ENCODE data around the gene MSL1.

MSL1 gene

DNA sequence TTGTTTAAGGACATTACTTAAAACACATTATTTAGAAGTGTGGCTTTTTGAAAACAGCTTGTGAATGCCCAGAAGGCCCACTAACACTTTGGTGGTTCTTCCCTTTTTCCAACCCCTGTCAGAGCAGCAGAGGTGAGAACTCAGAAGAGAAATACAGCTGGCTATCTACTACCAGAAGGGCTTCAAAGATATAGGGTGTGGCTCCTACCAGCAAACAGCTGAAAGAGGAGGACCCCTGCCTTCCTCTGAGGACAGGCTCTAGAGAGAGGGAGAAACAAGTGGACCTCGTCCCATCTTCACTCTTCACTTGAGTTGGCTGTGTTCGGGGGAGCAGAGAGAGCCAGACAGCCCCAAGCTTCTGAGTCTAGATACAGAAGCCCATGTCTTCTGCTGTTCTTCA, 48.6 kb downstream of the MSL1 start:
- TF ChIP-seq, protein P1, sequence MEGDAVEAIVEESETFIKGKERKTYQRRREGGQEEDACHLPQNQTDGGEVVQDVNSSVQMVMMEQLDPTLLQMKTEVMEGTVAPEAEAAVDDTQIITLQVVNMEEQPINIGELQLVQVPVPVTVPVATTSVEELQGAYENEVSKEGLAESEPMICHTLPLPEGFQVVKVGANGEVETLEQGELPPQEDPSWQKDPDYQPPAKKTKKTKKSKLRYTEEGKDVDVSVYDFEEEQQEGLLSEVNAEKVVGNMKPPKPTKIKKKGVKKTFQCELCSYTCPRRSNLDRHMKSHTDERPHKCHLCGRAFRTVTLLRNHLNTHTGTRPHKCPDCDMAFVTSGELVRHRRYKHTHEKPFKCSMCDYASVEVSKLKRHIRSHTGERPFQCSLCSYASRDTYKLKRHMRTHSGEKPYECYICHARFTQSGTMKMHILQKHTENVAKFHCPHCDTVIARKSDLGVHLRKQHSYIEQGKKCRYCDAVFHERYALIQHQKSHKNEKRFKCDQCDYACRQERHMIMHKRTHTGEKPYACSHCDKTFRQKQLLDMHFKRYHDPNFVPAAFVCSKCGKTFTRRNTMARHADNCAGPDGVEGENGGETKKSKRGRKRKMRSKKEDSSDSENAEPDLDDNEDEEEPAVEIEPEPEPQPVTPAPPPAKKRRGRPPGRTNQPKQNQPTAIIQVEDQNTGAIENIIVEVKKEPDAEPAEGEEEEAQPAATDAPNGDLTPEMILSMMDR (IDR thresholded peaks at IDR 0.05), result no peak
- Histone ChIP-seq H3K4me3 (ENCODE audit: low read depth, low read length) (no peak overlapping the region), H3K36me3 (ENCODE audit: control insufficient read depth, insufficient read depth, low read length) (no peaks in the 10 kb centered on the region), H3K9ac (no peak overlapping the region), H3K4me2 (ENCODE audit: low read length) (no peak overlapping the region), H3K4me1 (no peaks in the 10 kb centered on the region), H3K9me3 (ENCODE audit: control insufficient read depth, low read length) (no peaks in the 10 kb centered on the region), H2AFZ (no peak overlapping the region), H3K27me3 (ENCODE audit: control insufficient read depth, insufficient read depth, low read length) (no peaks in the 10 kb centered on the region), H3K79me2 (peaks cover 2% of the 10 kb centered on the region), H3K27ac (no peak overlapping the region)

GRCh38 chr17:40171750-40172149, 50.0 kb downstream of the MSL1 start:
- Histone ChIP-seq H3K9me3 (ENCODE audit: control insufficient read depth, low read length) (no peaks in the 10 kb centered on the region), H3K4me1 (no peaks in the 10 kb centered on the region), H2AFZ (no peak overlapping the region), H3K4me3 (ENCODE audit: low read depth, low read length) (no peak overlapping the region), H3K36me3 (ENCODE audit: control insufficient read depth, insufficient read depth, low read length) (no peaks in the 10 kb centered on the region), H3K9ac (no peak overlapping the region), H3K79me2 (peaks cover 2% of the 10 kb centered on the region), H3K27me3 (ENCODE audit: control insufficient read depth, insufficient read depth, low read length) (no peaks in the 10 kb centered on the region), H3K4me2 (ENCODE audit: low read length) (no peak overlapping the region), H3K27ac (no peak overlapping the region)
- TF ChIP-seq, protein P1 (IDR thresholded peaks at IDR 0.05), result no peak

GRCh38 chr17:40173091-40173777, 51.5 kb downstream of the MSL1 start:
- no peaks in the 10 kb centered on the region for H3K4me1 ChIP-seq
- no peak overlapping the region for H2AFZ ChIP-seq
- H3K27ac ChIP-seq, result no peak overlapping the region
- TF ChIP-seq, protein P1 (IDR thresholded peaks at IDR 0.05), result no peak
- H3K4me2 ChIP-seq (ENCODE audit: low read length), result no peak overlapping the region
- no peaks in the 10 kb centered on the region for H3K36me3 ChIP-seq (ENCODE audit: control insufficient read depth, insufficient read depth, low read length)
- H3K9ac ChIP-seq, result no peak overlapping the region
- no peaks in the 10 kb centered on the region for H3K9me3 ChIP-seq (ENCODE audit: control insufficient read depth, low read length)
- H3K79me2 ChIP-seq, result peaks cover 2% of the 10 kb centered on the region
- H3K4me3 ChIP-seq (ENCODE audit: low read depth, low read length), result no peak overlapping the region
- no peaks in the 10 kb centered on the region for H3K27me3 ChIP-seq (ENCODE audit: control insufficient read depth, insufficient read depth, low read length)

DNA sequence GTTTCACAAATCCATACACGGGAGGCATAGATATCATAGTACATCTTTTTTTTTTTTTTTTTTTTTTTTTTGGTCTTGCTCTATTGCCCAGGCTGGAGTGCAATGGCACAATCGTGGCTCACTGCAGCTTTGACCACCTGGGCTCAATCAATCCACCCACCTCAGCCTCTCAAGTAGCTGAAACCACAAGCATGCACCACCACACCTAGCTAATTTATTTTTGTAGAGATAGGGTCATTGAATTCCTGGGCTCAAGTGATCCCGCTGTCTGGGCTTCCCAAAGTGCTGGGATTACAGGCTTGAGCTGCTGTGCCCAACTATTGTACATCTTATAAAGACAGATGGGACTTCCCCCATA, 52.0 kb downstream of the MSL1 start:
- H3K9ac ChIP-seq, result no peak overlapping the region
- H3K27ac ChIP-seq, result no peak overlapping the region
- H3K4me2 ChIP-seq (ENCODE audit: low read length), result no peak overlapping the region
- peaks cover 2% of the 10 kb centered on the region for H3K79me2 ChIP-seq
- H3K36me3 ChIP-seq (ENCODE audit: control insufficient read depth, insufficient read depth, low read length), result no peaks in the 10 kb centered on the region
- H3K4me1 ChIP-seq, result no peaks in the 10 kb centered on the region
- TF ChIP-seq, protein P1 (IDR thresholded peaks at IDR 0.05), result no peak
- no peaks in the 10 kb centered on the region for H3K27me3 ChIP-seq (ENCODE audit: control insufficient read depth, insufficient read depth, low read length)
- H2AFZ ChIP-seq, result no peak overlapping the region
- H3K4me3 ChIP-seq (ENCODE audit: low read depth, low read length), result no peak overlapping the region
- no peaks in the 10 kb centered on the region for H3K9me3 ChIP-seq (ENCODE audit: control insufficient read depth, low read length)

- Histone ChIP-seq H3K36me3 (ENCODE audit: control insufficient read depth, insufficient read depth, low read length) (no peaks in the 10 kb centered on the region), H3K4me3 (ENCODE audit: low read depth, low read length) (no peak overlapping the region), H3K4me2 (ENCODE audit: low read length) (no peak overlapping the region), H3K9ac (no peak overlapping the region), H3K27ac (no peak overlapping the region), H3K27me3 (ENCODE audit: control insufficient read depth, insufficient read depth, low read length) (no peaks in the 10 kb centered on the region), H3K79me2 (peaks cover 2% of the 10 kb centered on the region), H3K9me3 (ENCODE audit: control insufficient read depth, low read length) (no peaks in the 10 kb centered on the region), H3K4me1 (no peaks in the 10 kb centered on the region), H2AFZ (no peak overlapping the region)
- TF ChIP-seq, protein P1 (IDR thresholded peaks at IDR 0.05), result no peak
Observed at GRCh38 chr17:40174514-40174913, 52.7 kb downstream of the MSL1 start.

Measured in parathyroid adenoma (tissue), 2 donors.